H9 (cell line): ENCODE results near the gene EHD1. TPM values are rescaled to one million over a fixed set of nuclear protein-coding genes. Genes with fewer than 3 reads are reported as not detected.

Experiments
- DNase-seq: peaks from one replicate; pipeline ENCODE4 v3.0.0-alpha.2; 2017
- H2AFZ ChIP-seq: one replicate; pipeline ENCODE4 v1.6.1; 2013; ENCODE audit warnings: mild to moderate bottlenecking, low read length, control low read depth, moderate library complexity
- H2AK5ac ChIP-seq: 2 replicates; pipeline ENCODE4 v1.6.1; 2013; ENCODE audit warnings: low read length, control low read depth, mixed read lengths; ENCODE audit not compliant: insufficient read length
- H2BK120ac ChIP-seq: one replicate; pipeline ENCODE4 v1.6.1; 2013; ENCODE audit warnings: low read depth, mild to moderate bottlenecking, low read length, control low read depth, inconsistent platforms; ENCODE audit not compliant: poor library complexity, severe bottlenecking
- H2BK12ac ChIP-seq: 2 replicates; pipeline ENCODE4 v1.6.1; 2013; ENCODE audit warnings: low read length, control low read depth, mixed read lengths, low read depth; ENCODE audit not compliant: insufficient read length
- H2BK15ac ChIP-seq: 2 replicates; pipeline ENCODE4 v1.6.1; 2013; ENCODE audit warnings: low read depth, low read length, control low read depth
- H2BK20ac ChIP-seq: one replicate; pipeline ENCODE4 v1.6.1; 2013; ENCODE audit warnings: low read depth, mild to moderate bottlenecking, low read length, control low read depth, inconsistent platforms; ENCODE audit not compliant: poor library complexity, severe bottlenecking
- H2BK5ac ChIP-seq: 2 replicates; pipeline ENCODE4 v1.6.1; 2013; ENCODE audit warnings: low read length, control low read depth, mixed read lengths; ENCODE audit not compliant: insufficient read length
- H3K14ac ChIP-seq: 2 replicates; pipeline ENCODE4 v1.6.1; 2013; ENCODE audit warnings: low read length, control low read depth; ENCODE audit not compliant: insufficient read depth
- H3K18ac ChIP-seq: 2 replicates; pipeline ENCODE4 v1.6.1; 2013; ENCODE audit warnings: low read depth, mild to moderate bottlenecking, mixed read lengths, low read length, control low read depth; ENCODE audit not compliant: insufficient read length
- H3K23ac ChIP-seq: 2 replicates; pipeline ENCODE4 v1.6.1; 2013; ENCODE audit warnings: low read length, control low read depth, mixed read lengths, low read depth; ENCODE audit not compliant: insufficient read length
- H3K23me2 ChIP-seq: 2 replicates; pipeline ENCODE4 v1.6.1; 2013; ENCODE audit warnings: low read depth, mild to moderate bottlenecking, mixed read lengths, low read length, control low read depth; ENCODE audit not compliant: insufficient read length, poor library complexity, severe bottlenecking
- H3K27ac ChIP-seq: 2 replicates; pipeline ENCODE4 v1.5.1; 2013; ENCODE audit warnings: low read length, control low read depth, mixed read lengths, low read depth; ENCODE audit not compliant: insufficient read length
- H3K27me3 ChIP-seq: 2 replicates; pipeline ENCODE4 v1.6.1; 2013; ENCODE audit warnings: low read length, control low read depth, inconsistent platforms; ENCODE audit not compliant: insufficient read depth
- H3K4ac ChIP-seq: 2 replicates; pipeline ENCODE4 v1.6.1; 2013; ENCODE audit warnings: low read depth, mild to moderate bottlenecking, control low read depth, inconsistent platforms, low read length, moderate library complexity
- H3K4me1 ChIP-seq: 2 replicates; pipeline ENCODE4 v1.6.1; 2013; ENCODE audit warnings: low read length, control low read depth, inconsistent platforms; ENCODE audit not compliant: insufficient read depth
- H3K4me2 ChIP-seq: 2 replicates; pipeline ENCODE4 v1.6.1; 2013; ENCODE audit warnings: low read length, control low read depth, mixed read lengths; ENCODE audit not compliant: insufficient read length, insufficient read depth
- H3K56ac ChIP-seq: 2 replicates; pipeline ENCODE4 v1.6.1; 2013; ENCODE audit warnings: low read depth, mild to moderate bottlenecking, mixed read lengths, low read length, control low read depth; ENCODE audit not compliant: insufficient read length
- H3K79me1 ChIP-seq: 2 replicates; pipeline ENCODE4 v1.6.1; 2013; ENCODE audit warnings: low read depth, mild to moderate bottlenecking, moderate library complexity, low read length, control low read depth, inconsistent platforms; ENCODE audit not compliant: insufficient read depth, poor library complexity, severe bottlenecking
- H3K79me2 ChIP-seq: 2 replicates; pipeline ENCODE4 v1.6.1; 2013; ENCODE audit warnings: low read length, control low read depth, inconsistent platforms; ENCODE audit not compliant: insufficient read depth
- H3K9ac ChIP-seq: 2 replicates; pipeline ENCODE4 v1.6.1; 2013; ENCODE audit warnings: low read length, control low read depth, mixed read lengths; ENCODE audit not compliant: insufficient read length; ENCODE audit errors: extremely low read depth
- H3K9me3 ChIP-seq: one replicate; pipeline ENCODE4 v1.6.1; 2013; ENCODE audit warnings: low read depth, low read length, inconsistent platforms; ENCODE audit not compliant: control insufficient read depth
- H3T11ph ChIP-seq: one replicate; pipeline ENCODE4 v1.6.1; 2013; ENCODE audit warnings: mild to moderate bottlenecking, low read length, control low read depth, inconsistent platforms
- H4K20me1 ChIP-seq: one replicate; pipeline ENCODE4 v1.6.1; 2013; ENCODE audit not compliant: control insufficient read depth, insufficient read length, insufficient read depth
- H4K5ac ChIP-seq: 2 replicates; pipeline ENCODE4 v1.6.1; 2013; ENCODE audit warnings: low read depth, mild to moderate bottlenecking, mixed read lengths, low read length, control low read depth; ENCODE audit not compliant: insufficient read length
- H4K8ac ChIP-seq: replicated peaks from 2 replicates; pipeline ENCODE4 v1.6.1; 2013; ENCODE audit warnings: low read length, control low read depth, mixed read lengths, low read depth; ENCODE audit not compliant: insufficient read length
- H4K91ac ChIP-seq: 2 replicates; pipeline ENCODE4 v1.6.1; 2013; ENCODE audit warnings: low read depth, mild to moderate bottlenecking, moderate library complexity, mixed read lengths, low read length, control low read depth; ENCODE audit not compliant: insufficient read length
- H3K27ac Mint-ChIP-seq, 3 experiments: 2 replicates in 2 of 3; 3 replicates in 1 of 3; pipeline ENCODE4 v1.8.0; 2020 to 2021; ENCODE audit warnings: mixed read lengths in 3 of 3, mild to moderate bottlenecking in 1 of 3, moderate library complexity in 1 of 3
- H3K27me3 Mint-ChIP-seq: 2 replicates; pipeline ENCODE4 v1.8.0; 2021; ENCODE audit warnings: low read depth, mild to moderate bottlenecking, moderate library complexity, mixed read lengths
- H3K36me3 Mint-ChIP-seq, 3 experiments: 2 replicates in 2 of 3; 3 replicates in 1 of 3; pipeline ENCODE4 v1.8.0; 2020 to 2021; ENCODE audit warnings: low read depth in 3 of 3, mixed read lengths in 3 of 3; ENCODE audit not compliant: insufficient read depth in 1 of 3
- H3K4me1 Mint-ChIP-seq, 2 experiments: 2 replicates each; pipeline ENCODE4 v1.8.0; 2020; ENCODE audit warnings: mixed read lengths in 2 of 2
- H3K4me3 Mint-ChIP-seq, 2 experiments: 2 replicates in 1 of 2; 3 replicates in 1 of 2; pipeline ENCODE4 v1.8.0; 2020 to 2021; ENCODE audit warnings: mild to moderate bottlenecking in 2 of 2, mixed read lengths in 2 of 2, moderate library complexity in 1 of 2
- H3K9me3 Mint-ChIP-seq, 2 experiments: 2 replicates in 1 of 2; 3 replicates in 1 of 2; pipeline ENCODE4 v1.8.0; 2020; ENCODE audit warnings: mild to moderate bottlenecking in 2 of 2, mixed read lengths in 2 of 2, moderate library complexity in 1 of 2
- CTCF ChIP-seq: fragments of 200-600 bp; sonication (generic); conservative IDR thresholded peaks from 3 replicates; pipeline ENCODE4 v1.8.0; 2021; ENCODE audit warnings: antibody characterized with exemption, mild to moderate bottlenecking
- WGBS: extraction: QIAGEN DNeasy Blood & Tissue Kit; methylation state at CpG from one replicate; pipeline ENCODE4 v1.1.7; 2013; ENCODE audit warnings: missing lambda C conversion rate, low lambda C conversion rate, mixed read lengths; ENCODE audit not compliant: insufficient read length; ENCODE audit errors: extremely low coverage; 5-methylcytosine and 5-hydroxymethylcytosine counted together
- total RNA-seq: library from RNA; stranded (reverse); gene quantifications from 2 replicates; pipeline ENCODE4 v1.2.1, GENCODE V29; 2021

Gene EHD1
- total RNA-seq, 1 experiment from 2014 or later: 31.0 TPM

- Mint-ChIP-seq H3K9me3 (no peaks in the 10 kb centered on the region; a peak in 1 of 5 replicates), H3K27me3 (no peaks in the 10 kb centered on the region; the same call in 1 of the 2 replicates), H3K36me3 (peaks cover 6 to 32% (median 27%) of the 10 kb centered on the region in 3 experiments; a peak in 6 of 7 replicates), H3K4me3 (peak within 1 kb of the TSS; percentile 92 to 96), H3K27ac (peak within 1 kb of the TSS; percentile 62 to 96 (median 67); a peak in 5 of 7 replicates), H3K4me1 (peaks cover 6 to 7% of the 10 kb centered on the region in 2 experiments; a peak in 3 of 4 replicates)
- Histone ChIP-seq H3K18ac (peak within 1 kb of the TSS; percentile 58), H4K91ac (no peak within 1 kb of the TSS), H2BK20ac (no peak within 1 kb of the TSS), H2AK5ac (no peak within 1 kb of the TSS), H4K8ac (no peak within 1 kb of the TSS), H3K79me1 (no peaks in the 10 kb centered on the region), H3T11ph (no peak within 1 kb of the TSS), H3K4ac (no peak within 1 kb of the TSS), H3K23ac (no peak within 1 kb of the TSS), H3K27ac (no peak within 1 kb of the TSS), H3K56ac (no peak within 1 kb of the TSS), H3K23me2 (peaks cover 15% of the 10 kb centered on the region), H2BK5ac (no peak within 1 kb of the TSS), H3K9ac (peak within 1 kb of the TSS; percentile 50), H3K4me2 (peak within 1 kb of the TSS; percentile 76), H3K9me3 (no peaks in the 10 kb centered on the region), H3K27me3 (no peaks in the 10 kb centered on the region), H4K5ac (no peak within 1 kb of the TSS), H2AFZ (peak within 1 kb of the TSS; percentile 63), H2BK12ac (no peak within 1 kb of the TSS), H3K79me2 (no peaks in the 10 kb centered on the region), H2BK120ac (no peak within 1 kb of the TSS), H3K14ac (no peak within 1 kb of the TSS; the same call in 1 of the 2 replicates), H3K4me1 (no peaks in the 10 kb centered on the region), H4K20me1 (no peaks in the 10 kb centered on the region), H2BK15ac (no peak within 1 kb of the TSS)
- WGBS: no CpG with 5 or more reads among the region's 46 CpGs
- DNase-seq: peak; percentile 99
- no peak for TF ChIP-seq CTCF
Measured at GRCh38 chr11:64810271-64810890, 68.0 kb downstream of the EHD1 start, which contains the start of gene MEN1. MEN1 (minus strand) TSS chr11:64810551; CDS start chr11:64810109, 442 bp downstream.
